HEK293T (cell line): ENCODE measurements around the gene RRAGA.

Experiments used
- ELF4 ChIP-seq: fragments of 450-650 bp; IDR thresholded peaks from 2 replicates; pipeline ENCODE4 v1.6.1; 2017; ENCODE audit warnings: antibody characterized with exemption
- SUZ12 ChIP-seq: fragments of 450-650 bp; IDR thresholded peaks from 2 replicates; pipeline ENCODE4 v1.6.1; 2016; ENCODE audit warnings: mild to moderate bottlenecking

GRCh38 chr9:19032406-19032805, 16.8 kb upstream of the RRAGA start:
- TF ChIP-seq ELF4 (no peak), SUZ12 (no peak)
